GM20000 (cell line): ENCODE results near the gene DAB1.

Experiments used
- DNase-seq: peaks from one replicate; pipeline ENCODE4 v3.0.0; 2012; ENCODE audit warnings: low spot score
- TF ChIP-seq, protein P1 (sequence below): IDR thresholded peaks from 2 replicates; pipeline ENCODE4 v1.5.1; 2012; ENCODE audit warnings: mild to moderate bottlenecking, control low read depth; ENCODE audit errors: extremely low read depth, missing control alignments

DAB1 gene

DNA sequence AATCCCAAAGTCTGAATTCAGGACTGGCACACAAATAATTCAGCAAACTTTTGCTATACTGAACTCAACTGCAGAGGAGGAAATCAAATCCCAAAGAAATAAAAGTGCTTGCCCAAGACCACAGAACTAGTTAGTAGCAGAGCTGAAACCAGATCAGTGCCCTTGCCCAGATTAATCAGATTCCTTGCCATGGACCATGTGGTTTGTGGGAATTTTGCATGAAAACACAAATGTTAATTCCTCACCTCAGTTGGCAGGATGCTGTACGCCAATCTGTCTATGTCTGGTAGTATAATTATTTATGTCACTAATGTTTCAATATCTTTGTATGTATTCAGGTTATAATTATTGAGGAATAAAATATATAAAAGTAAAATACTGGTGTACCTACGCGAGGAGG lies 173.8 kb downstream of the DAB1 start:
- TF ChIP-seq, protein P1, sequence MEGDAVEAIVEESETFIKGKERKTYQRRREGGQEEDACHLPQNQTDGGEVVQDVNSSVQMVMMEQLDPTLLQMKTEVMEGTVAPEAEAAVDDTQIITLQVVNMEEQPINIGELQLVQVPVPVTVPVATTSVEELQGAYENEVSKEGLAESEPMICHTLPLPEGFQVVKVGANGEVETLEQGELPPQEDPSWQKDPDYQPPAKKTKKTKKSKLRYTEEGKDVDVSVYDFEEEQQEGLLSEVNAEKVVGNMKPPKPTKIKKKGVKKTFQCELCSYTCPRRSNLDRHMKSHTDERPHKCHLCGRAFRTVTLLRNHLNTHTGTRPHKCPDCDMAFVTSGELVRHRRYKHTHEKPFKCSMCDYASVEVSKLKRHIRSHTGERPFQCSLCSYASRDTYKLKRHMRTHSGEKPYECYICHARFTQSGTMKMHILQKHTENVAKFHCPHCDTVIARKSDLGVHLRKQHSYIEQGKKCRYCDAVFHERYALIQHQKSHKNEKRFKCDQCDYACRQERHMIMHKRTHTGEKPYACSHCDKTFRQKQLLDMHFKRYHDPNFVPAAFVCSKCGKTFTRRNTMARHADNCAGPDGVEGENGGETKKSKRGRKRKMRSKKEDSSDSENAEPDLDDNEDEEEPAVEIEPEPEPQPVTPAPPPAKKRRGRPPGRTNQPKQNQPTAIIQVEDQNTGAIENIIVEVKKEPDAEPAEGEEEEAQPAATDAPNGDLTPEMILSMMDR, result no peak
- no peak for DNase-seq

DNA sequence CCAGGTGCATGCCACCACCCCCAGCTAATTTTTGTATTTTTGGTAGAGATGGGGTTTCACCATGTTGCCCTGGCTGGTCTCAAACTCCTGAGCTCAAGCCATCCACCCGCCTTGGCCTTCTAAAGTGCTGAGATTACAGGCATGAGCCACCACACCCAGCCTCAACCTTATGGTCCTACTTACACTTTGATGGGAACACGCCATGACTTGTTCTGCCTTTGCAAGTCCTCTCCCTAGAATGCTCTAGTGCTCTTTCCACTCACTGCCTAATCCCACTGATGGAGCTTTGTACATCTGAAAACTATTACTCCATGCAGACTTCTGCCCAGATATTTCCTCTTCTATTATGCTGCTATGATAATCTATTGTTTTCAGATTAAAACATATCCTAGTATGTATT lies 174.3 kb downstream of the DAB1 start:
- TF ChIP-seq, protein P1, result no peak
- no peak for DNase-seq

DNA sequence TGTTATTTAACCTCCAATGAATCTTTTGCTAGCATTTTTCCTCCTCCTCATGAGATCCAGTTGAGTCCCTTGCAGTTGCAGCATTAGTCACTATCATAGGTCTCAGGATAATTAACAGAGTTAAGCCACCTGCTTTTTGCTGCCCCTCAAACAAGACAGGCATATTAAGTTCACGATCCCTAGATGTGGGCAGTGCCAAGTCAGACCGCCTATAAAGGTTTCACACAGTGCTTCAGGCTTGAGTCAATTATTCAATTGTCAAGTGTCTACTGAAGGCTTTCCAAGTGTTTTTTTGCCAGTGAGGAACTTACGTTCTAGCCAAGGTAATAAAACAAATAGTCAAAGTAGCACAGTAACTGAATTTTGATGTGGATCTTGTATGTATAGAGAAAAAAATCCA lies 175.0 kb downstream of the DAB1 start:
- DNase-seq, result no peak
- TF ChIP-seq, protein P1, result no peak

DNA sequence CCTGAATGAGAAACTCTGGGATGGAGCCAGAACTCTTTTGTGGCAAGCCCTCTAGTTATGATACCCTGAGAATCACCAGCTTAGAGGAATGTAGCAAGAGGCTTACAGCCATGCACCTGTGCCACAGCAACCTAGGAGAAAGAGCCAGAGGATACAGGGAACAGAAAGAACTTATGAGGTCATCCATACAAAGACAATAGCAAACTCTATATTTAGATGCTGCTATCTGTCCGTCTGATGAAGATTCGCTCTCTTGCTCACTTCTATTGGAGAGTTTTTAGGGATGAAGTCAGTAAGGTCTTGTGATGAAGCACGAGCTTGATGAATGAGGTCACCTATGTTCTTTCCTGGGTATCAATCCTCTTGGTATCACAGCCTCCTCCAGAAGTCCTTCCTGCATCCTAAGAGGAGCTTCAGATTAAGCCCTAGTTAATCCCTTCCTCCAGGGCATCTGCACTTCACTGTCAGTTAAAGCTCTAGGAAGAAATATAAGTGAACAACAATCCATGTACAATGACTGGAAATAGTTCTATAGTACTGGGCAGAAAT lies 185.6 kb downstream of the DAB1 start:
- TF ChIP-seq, protein P1, result no peak
- DNase-seq, result no peak

DNA sequence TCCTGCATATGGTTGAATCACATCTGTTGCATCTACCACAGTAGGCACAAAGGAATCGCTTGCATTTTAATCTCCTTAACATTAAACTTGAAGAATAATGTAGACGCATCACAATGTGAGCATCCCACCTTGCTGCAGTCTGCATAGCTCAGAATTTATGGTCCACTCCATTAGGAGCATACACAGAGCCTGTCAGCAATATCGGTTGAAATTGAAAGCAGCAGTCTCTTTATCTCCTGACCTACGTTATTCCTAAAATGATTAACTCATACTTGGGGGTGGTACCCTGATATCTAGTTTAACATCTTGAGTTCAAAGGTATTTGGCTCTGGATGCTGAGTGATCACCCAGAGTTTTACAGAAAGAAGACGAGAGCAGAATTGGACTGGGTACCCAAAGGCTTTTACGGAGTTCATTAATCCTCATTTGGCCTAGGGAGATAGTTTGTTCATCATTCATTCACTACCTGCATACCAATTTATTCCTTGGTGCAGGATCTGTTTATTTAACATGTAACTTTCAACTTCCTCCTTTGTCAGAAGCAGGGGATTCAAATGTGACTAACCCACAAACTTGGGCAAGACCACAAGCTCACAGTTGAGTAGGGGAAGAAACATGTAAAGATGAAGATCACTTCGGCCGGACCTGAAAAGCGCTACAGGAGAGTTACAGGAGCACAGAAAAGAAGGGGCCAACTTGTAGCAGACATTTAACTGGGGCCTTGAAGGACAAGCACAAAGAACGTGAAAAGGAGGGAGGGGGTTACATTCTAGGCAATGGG lies 187.9 kb downstream of the DAB1 start:
- TF ChIP-seq, protein P1, result no peak
- no peak for DNase-seq

DNA sequence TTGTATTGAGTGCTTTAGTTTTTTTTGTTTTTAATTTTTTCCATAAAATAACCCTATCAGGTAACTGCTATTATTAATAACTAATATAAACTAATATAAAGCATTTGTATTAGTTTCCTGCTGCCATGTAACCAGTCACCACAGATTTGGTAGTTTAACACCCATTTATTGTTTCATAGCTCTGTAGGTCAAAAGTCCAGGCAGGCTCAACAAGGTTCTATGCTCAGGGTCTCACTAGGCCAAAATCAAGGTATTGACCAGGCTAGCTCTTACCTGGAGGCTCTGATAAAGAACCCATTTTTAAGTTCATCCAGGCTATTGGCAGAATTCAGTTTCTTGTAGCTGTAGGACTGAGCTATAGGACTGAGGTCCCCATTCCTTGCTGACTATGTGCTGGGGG lies 189.4 kb downstream of the DAB1 start:
- no peak for DNase-seq
- TF ChIP-seq, protein P1, result no peak

DNA sequence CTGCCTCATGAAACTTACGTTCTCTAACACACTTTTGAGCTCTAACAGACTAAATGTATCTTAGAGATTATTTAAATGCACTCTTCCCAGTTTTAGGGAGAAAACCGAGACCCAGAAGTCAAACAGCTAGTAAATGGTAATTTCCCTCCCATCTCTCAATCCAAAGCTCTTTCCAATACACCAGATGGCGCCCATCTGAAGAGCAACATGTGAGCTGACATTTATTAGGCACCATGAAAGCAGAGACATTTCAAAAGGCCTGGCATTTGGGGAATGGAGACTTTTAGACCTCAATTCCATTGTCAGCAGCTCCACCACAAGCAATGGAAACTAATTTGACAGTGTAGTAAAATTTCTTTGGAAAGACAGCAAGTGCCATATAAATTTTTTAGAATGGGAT lies 191.4 kb downstream of the DAB1 start:
- TF ChIP-seq, protein P1, result no peak
- DNase-seq, result no peak
